Transverse colon (tissue), 4 donors: ENCODE data around the gene ZGRF1.

ENCODE experiments used
- POLR2A ChIP-seq: fragments of 450-650 bp; IDR thresholded peaks from one replicate; pipeline ENCODE4 v1.6.1; 2016; ENCODE audit warnings: antibody characterized with exemption, mild to moderate bottlenecking, moderate library complexity
- POLR2AphosphoS5 ChIP-seq, 3 donors: sonication (generic); formaldehyde crosslinking; IDR thresholded peaks; one replicate each; pipeline ENCODE4 v1.6.1; 2016; ENCODE audit warnings: antibody characterized with exemption in 3 of 3
- TF ChIP-seq, protein P1 (sequence below), 5 experiments: fragments of 200-600 bp in 3 of 5; fragments of 450-650 bp in 2 of 5; sonication (generic) in 3 of 5; IDR thresholded peaks; 1 replicate in 2 of 5; 2 replicates in 3 of 5; pipeline ENCODE4 v1.5.1; 2016 to 2017; ENCODE audit warnings: antibody characterized with exemption in 5 of 5, inconsistent platforms in 3 of 5, mild to moderate bottlenecking in 2 of 5, moderate library complexity in 1 of 5

DNA sequence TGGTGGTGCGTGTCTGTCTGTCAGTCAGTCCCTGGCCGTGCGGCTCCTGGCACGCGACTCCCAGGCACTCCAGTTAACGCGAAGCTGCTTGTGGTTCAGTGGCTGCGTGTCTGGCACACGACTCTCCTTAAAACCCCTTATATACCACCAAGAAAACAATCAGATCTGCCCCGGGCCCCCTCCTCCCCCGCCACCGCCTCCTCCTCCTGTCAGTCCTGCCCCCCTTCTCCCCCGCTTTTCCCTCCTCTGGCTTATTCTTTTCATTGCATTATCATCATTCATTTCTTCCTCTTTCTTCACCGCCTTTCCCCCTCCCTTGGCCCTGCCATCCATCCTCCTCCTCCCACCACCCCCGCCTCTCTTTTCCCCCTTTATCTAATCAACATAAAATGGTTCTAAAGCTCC lies 120.6 kb downstream of the ZGRF1 start, which contains the start of gene NEUROG2:
- TF ChIP-seq, protein P1, sequence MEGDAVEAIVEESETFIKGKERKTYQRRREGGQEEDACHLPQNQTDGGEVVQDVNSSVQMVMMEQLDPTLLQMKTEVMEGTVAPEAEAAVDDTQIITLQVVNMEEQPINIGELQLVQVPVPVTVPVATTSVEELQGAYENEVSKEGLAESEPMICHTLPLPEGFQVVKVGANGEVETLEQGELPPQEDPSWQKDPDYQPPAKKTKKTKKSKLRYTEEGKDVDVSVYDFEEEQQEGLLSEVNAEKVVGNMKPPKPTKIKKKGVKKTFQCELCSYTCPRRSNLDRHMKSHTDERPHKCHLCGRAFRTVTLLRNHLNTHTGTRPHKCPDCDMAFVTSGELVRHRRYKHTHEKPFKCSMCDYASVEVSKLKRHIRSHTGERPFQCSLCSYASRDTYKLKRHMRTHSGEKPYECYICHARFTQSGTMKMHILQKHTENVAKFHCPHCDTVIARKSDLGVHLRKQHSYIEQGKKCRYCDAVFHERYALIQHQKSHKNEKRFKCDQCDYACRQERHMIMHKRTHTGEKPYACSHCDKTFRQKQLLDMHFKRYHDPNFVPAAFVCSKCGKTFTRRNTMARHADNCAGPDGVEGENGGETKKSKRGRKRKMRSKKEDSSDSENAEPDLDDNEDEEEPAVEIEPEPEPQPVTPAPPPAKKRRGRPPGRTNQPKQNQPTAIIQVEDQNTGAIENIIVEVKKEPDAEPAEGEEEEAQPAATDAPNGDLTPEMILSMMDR (IDR thresholded peaks at IDR 0.05), result no peak
- TF ChIP-seq POLR2AphosphoS5 (IDR thresholded peaks at IDR 0.05) (no peak), POLR2A (no peak)
